Stimulated activated CD4-positive, alpha-beta T cell treated with anti-CD3 and anti-CD28 coated beads, TNF-alpha, amount 100 ng/mL, for 24 hours (primary cell): Measurements from ENCODE around the gene ZNF853.
"Not testable (repeated sequence)": the region's sequence is repeated elsewhere in the genome, so short reads cannot be mapped to it uniquely, and the experiment has no call there.

Experiments used
- DNase-seq, 3 experiments: peaks; one replicate each; pipeline ENCODE4 v3.0.0-alpha.2; 2020; ENCODE audit warnings: low read depth in 3 of 3

Gene ZNF853

GRCh38 chr7:6606866-6607583 is 8.4 kb upstream of the ZNF853 start:
- DNase-seq: no peak

- DNase-seq: no peak
Measured at GRCh38 chr7:6607651-6608051, 7.8 kb upstream of the ZNF853 start.

GRCh38 chr7:6608081-6608480 is 7.3 kb upstream of the ZNF853 start:
- DNase-seq: no peak

- DNase-seq: no peak
Measured at GRCh38 chr7:6608794-6609193, 6.6 kb upstream of the ZNF853 start.

- DNase-seq: no peak
Measured at GRCh38 chr7:6612819-6613218, 2.6 kb upstream of the ZNF853 start.

GRCh38 chr7:6613706-6614105 is 1.7 kb upstream of the ZNF853 start:
- no peak for DNase-seq

- DNase-seq: no peak
Measured at GRCh38 chr7:6615723-6616555, 529 bp downstream of the ZNF853 start.

GRCh38 chr7:6616854-6617643 is 1.6 kb downstream of the ZNF853 start:
- no peak for DNase-seq

- no peak for DNase-seq
Measured at GRCh38 chr7:6618621-6619020, 3.2 kb downstream of the ZNF853 start.

GRCh38 chr7:6619961-6620360 is 4.6 kb downstream of the ZNF853 start:
- DNase-seq: no peak

GRCh38 chr7:6621195-6622133 is 6.1 kb downstream of the ZNF853 start:
- no peak for DNase-seq

GRCh38 chr7:6622134-6622710 is 6.8 kb downstream of the ZNF853 start:
- no peak for DNase-seq

GRCh38 chr7:6623589-6624245 is 8.3 kb downstream of the ZNF853 start:
- DNase-seq: no peak

- DNase-seq: no peak
Measured at GRCh38 chr7:6624246-6624611, 8.8 kb downstream of the ZNF853 start.

- DNase-seq: no peak
Measured at GRCh38 chr7:6628045-6628444, 12.6 kb downstream of the ZNF853 start.

GRCh38 chr7:6630007-6630849 is 14.8 kb downstream of the ZNF853 start:
- DNase-seq: no peak

GRCh38 chr7:6631605-6632004 is 16.2 kb downstream of the ZNF853 start:
- DNase-seq: no peak

- no peak for DNase-seq
Measured at GRCh38 chr7:6634021-6634420, 18.6 kb downstream of the ZNF853 start.

- DNase-seq: not testable (repeated sequence)
Measured at GRCh38 chr7:6634971-6635370, 19.6 kb downstream of the ZNF853 start.
